WI38 (cell line): Measurements from ENCODE around the gene VEPH1.

Experiments
- H3K4me3 ChIP-seq: 2 replicates; pipeline ENCODE4 v1.5.1; 2011; ENCODE audit warnings: low read depth, mild to moderate bottlenecking, control low read depth, low read length
- CTCF ChIP-seq: IDR thresholded peaks from 2 replicates; pipeline ENCODE4 v1.5.1; 2012; ENCODE audit warnings: low read depth, mild to moderate bottlenecking, control low read depth, low read length

Gene VEPH1

GRCh38 chr3:157418104-157418503, 85.1 kb downstream of the VEPH1 start:
- no peak overlapping the region for H3K4me3 ChIP-seq
- TF ChIP-seq CTCF = no peak

GRCh38 chr3:157417247-157417646, 86.0 kb downstream of the VEPH1 start:
- no peak overlapping the region for H3K4me3 ChIP-seq
- no peak for TF ChIP-seq CTCF

GRCh38 chr3:157416347-157417087, 86.7 kb downstream of the VEPH1 start:
- H3K4me3 ChIP-seq = no peak overlapping the region
- no peak for TF ChIP-seq CTCF

- TF ChIP-seq CTCF = no peak
- no peak overlapping the region for H3K4me3 ChIP-seq
Observed at GRCh38 chr3:157414861-157415260, 88.4 kb downstream of the VEPH1 start.

GRCh38 chr3:157412323-157412855, 90.8 kb downstream of the VEPH1 start:
- no peak for TF ChIP-seq CTCF
- H3K4me3 ChIP-seq = no peak overlapping the region

GRCh38 chr3:157410945-157411344, 92.3 kb downstream of the VEPH1 start:
- H3K4me3 ChIP-seq = no peak overlapping the region
- no peak for TF ChIP-seq CTCF

GRCh38 chr3:157409516-157409915, 93.7 kb downstream of the VEPH1 start:
- no peak for TF ChIP-seq CTCF
- no peak overlapping the region for H3K4me3 ChIP-seq
